ENCODE measurements around the gene ST6GALNAC1. TPM values are rescaled to one million over a fixed set of nuclear protein-coding genes. Genes with fewer than 3 reads are reported as not detected.

The ST6GALNAC1 gene
- total and polyA plus RNA-seq, 2 of the 8 experiments (the other 6 are each of a cell fraction or from before 2014, with no cell fraction given): not detected

DNA sequence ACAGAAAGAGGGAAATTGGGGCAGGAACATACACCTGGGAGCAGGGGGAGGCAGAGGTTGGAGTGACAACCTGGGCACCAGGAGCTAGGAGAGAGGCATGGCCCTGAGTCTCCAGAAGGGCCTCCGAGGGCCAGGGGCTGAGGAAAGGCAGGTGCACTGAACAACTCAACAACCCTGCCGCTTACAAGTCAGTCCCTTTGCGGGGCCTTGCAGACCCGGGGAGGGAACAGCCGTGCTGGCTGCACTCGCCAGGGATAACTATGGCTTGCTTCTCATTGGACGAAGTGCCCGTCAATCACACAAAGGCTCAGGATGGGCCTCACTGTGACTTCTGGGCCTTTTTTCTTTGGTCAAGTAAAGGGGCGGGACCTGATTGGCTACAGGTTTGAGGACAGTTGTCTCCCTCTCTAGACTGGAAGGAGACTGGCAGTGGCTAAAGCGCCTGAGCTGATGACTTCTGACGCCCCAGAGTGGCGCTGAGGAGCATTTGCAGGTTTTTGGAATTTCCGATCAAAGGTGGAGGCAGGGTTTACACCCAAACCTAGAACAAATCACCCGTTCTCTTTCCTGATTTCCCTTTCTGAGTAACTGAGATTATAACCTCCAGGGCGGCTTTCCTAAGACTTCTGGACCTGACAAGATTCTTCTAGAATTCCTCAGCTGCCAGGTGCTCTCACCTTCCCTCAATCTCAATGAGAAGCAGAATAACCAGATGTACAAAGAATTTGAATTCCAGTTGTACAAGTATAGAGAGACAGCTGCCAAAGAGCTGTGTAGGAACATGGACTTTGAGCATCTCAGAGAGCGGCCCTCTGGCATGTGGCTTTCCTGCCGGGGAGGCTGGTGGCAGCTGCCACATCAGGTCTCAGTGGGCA is 30.3 kb downstream of the ST6GALNAC1 start (continued):
- TF ChIP-seq SRF (IDR thresholded peaks at IDR 0.05; ENCODE audit: low read depth, low read length): no peak
- TF ChIP-seq MAFK (IDR thresholded peaks at IDR 0.05; ENCODE audit: low read depth, low read length): no peak
- no peak for TF ChIP-seq BCL11A (IDR thresholded peaks at IDR 0.05; ENCODE audit: low read depth in 2 of 2, low read length in 2 of 2)
- no peak for TF ChIP-seq EZH2 (IDR thresholded peaks at IDR 0.05; ENCODE audit: low read depth, low read length, severe bottlenecking)
- peak; percentile 55 to 68 for TF ChIP-seq RAD21 (IDR thresholded peaks at IDR 0.05 in 1 of 2, conservative IDR thresholded peaks at IDR 0.05 in 1 of 2; ENCODE audit: low read depth in 2 of 2, low read length in 2 of 2)
- TF ChIP-seq SIRT6 (IDR thresholded peaks at IDR 0.05; ENCODE audit: low read length): no peak
- no peak for TF ChIP-seq TEAD4 (IDR thresholded peaks at IDR 0.05; ENCODE audit: low read depth, low read length)
- 0 out of 2 replicates have a peak, but pooled peaks have one; percentile 34 for TF ChIP-seq CREB1 (IDR thresholded peaks at IDR 0.05)
- peak; percentile 48 to 84 (median 57) for TF ChIP-seq CTCF (IDR thresholded peaks at IDR 0.05; ENCODE audit: control extremely low read depth in 1 of 3, insufficient read depth in 1 of 3, low read depth in 1 of 3, low read length in 3 of 3)
- no peak for TF ChIP-seq RNF2 (IDR thresholded peaks at IDR 0.05; ENCODE audit: borderline replicate concordance, low read depth, low read length, missing control alignments, poor library complexity, severe bottlenecking)
- TF ChIP-seq TBP (IDR thresholded peaks at IDR 0.05; ENCODE audit: low read depth, low read length): no peak
- peak; percentile 11 for TF ChIP-seq KDM4A (IDR thresholded peaks at IDR 0.05; ENCODE audit: low read depth, low read length, severe bottlenecking)
- no peak for TF ChIP-seq RFX5 (IDR thresholded peaks at IDR 0.05; ENCODE audit: borderline replicate concordance, low read depth, low read length)
- no peak for TF ChIP-seq EGR1 (IDR thresholded peaks at IDR 0.05; ENCODE audit: borderline replicate concordance, low read depth, low read length)
- TF ChIP-seq HDAC2 (IDR thresholded peaks at IDR 0.05; ENCODE audit: borderline replicate concordance in 1 of 2, low read depth in 2 of 2, low read length in 2 of 2): no peak
- no peak for TF ChIP-seq CBX5 (IDR thresholded peaks at IDR 0.05; ENCODE audit: low read depth, low read length)
- no peak for TF ChIP-seq SIX5 (IDR thresholded peaks at IDR 0.05; ENCODE audit: low read depth, low read length)
- TF ChIP-seq SP1 (IDR thresholded peaks at IDR 0.05; ENCODE audit: low read depth, low read length): peak; percentile 80
- no peak for TF ChIP-seq BRCA1 (IDR thresholded peaks at IDR 0.05; ENCODE audit: low read depth, low read length)
- no peak for TF ChIP-seq RXRA (IDR thresholded peaks at IDR 0.05; ENCODE audit: insufficient read depth, low read depth, low read length)
